ENCODE results near the gene TXNRD1. TPM values are rescaled to one million over a fixed set of nuclear protein-coding genes. Genes with fewer than 3 reads are reported as not detected.

Gene TXNRD1
- total and polyA plus RNA-seq, 2 of the 8 experiments (the other 6 are each of a cell fraction or from before 2014, with no cell fraction given), result 56.8 to 127 TPM

DNA sequence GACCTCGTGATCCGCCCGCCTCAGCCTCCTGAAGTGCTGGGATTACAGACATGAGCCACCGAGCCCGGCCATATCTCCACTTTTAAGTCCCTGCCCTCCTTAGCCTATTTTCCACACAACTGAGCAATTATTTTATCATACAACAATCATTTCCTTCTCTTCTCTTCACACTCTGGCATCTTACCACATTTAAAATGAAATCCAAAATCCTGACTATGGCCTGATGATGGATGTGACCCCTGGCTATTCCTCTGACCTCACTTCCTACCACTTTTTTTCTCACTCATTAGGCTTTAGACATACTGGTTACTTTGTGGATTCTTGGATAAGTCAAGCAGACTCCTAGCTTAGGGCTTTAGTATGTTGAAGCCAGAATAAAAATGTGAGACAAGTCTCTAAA, 66.1 kb downstream of the TXNRD1 start:
- Histone ChIP-seq H2BK12ac (ENCODE audit: low read depth, low read length) (no peak overlapping the region), H3K4me2 (ENCODE audit: insufficient read depth in 1 of 2, low read depth in 2 of 2, low read length in 2 of 2) (no peak overlapping the region), H3K56ac (replicated peaks; ENCODE audit: insufficient read length, low read depth, low read length) (no peak overlapping the region), H4K20me1 (replicated peaks in 1 of 2; ENCODE audit: control insufficient read depth in 1 of 2, insufficient read depth in 2 of 2, low read length in 2 of 2) (no peaks in the 10 kb centered on the region), H3K18ac (ENCODE audit: extremely low read depth, low read length) (no peak overlapping the region), H2BK15ac (ENCODE audit: low read length) (no peak overlapping the region), H3K14ac (ENCODE audit: insufficient read length) (no peak overlapping the region), H3K27ac (ENCODE audit: low read depth, low read length) (no peak overlapping the region), H4K8ac (ENCODE audit: extremely low read depth, insufficient read depth, low read length) (no peak overlapping the region), H3K36me3 (ENCODE audit: control insufficient read depth in 2 of 4, insufficient read depth in 4 of 4, low read length in 3 of 4) (no peaks in the 10 kb centered on the region), H3K23me2 (ENCODE audit: low read depth, low read length) (no peaks in the 10 kb centered on the region), H3K4ac (replicated peaks; ENCODE audit: insufficient read length, low read depth, low read length) (no peak overlapping the region), H3K79me1 (ENCODE audit: low read depth, low read length) (no peaks in the 10 kb centered on the region), H4K91ac (replicated peaks; ENCODE audit: insufficient read length, low read length) (no peak overlapping the region), H2BK5ac (ENCODE audit: low read depth, low read length) (no peak overlapping the region), H3K9ac (replicated peaks in 1 of 4; ENCODE audit: extremely low read depth in 1 of 4, low read depth in 3 of 4, low read length in 3 of 4) (no peak overlapping the region), H3K4me3 (ENCODE audit: extremely low read depth in 1 of 4, insufficient read depth in 2 of 4, low read depth in 3 of 4, low read length in 4 of 4) (no peak overlapping the region), H2BK120ac (replicated peaks; ENCODE audit: low read depth, low read length) (no peak overlapping the region), H3K27me3 (replicated peaks in 1 of 4; ENCODE audit: control insufficient read depth in 3 of 4, extremely low read depth in 1 of 4, insufficient read depth in 3 of 4, low read length in 3 of 4) (no peaks in the 10 kb centered on the region), H2AK5ac (ENCODE audit: low read depth, low read length) (no peak overlapping the region), H3K4me1 (replicated peaks in 1 of 4; ENCODE audit: control insufficient read depth in 3 of 4, insufficient read depth in 4 of 4, low read length in 3 of 4) (peaks cover 0 to 10% (median 4%) of the 10 kb centered on the region in 4 experiments; a peak in 6 of 7 replicates), H2AFZ (ENCODE audit: low read length) (no peak overlapping the region), H3K9me3 (ENCODE audit: insufficient read depth in 2 of 2, low read depth in 1 of 2, low read length in 1 of 2) (no peaks in the 10 kb centered on the region), H4K5ac (ENCODE audit: insufficient read length, low read depth, low read length) (no peak overlapping the region), H2BK20ac (ENCODE audit: low read length) (no peak overlapping the region), H3K23ac (ENCODE audit: insufficient read length) (no peak overlapping the region), H3K79me2 (ENCODE audit: control insufficient read depth in 1 of 2, insufficient read depth in 2 of 2, low read length in 2 of 2) (no peaks in the 10 kb centered on the region)
- ChIA-PET CTCF (ENCODE audit: partially characterized antibody) (no interaction called here), POLR2A (ENCODE audit: partially characterized antibody) (no interaction called here)
- DNase-seq (ENCODE audit: low read depth in 1 of 2, low spot score in 2 of 2) (no peak), FAIRE-seq (no peak)
- TF ChIP-seq, protein P1, sequence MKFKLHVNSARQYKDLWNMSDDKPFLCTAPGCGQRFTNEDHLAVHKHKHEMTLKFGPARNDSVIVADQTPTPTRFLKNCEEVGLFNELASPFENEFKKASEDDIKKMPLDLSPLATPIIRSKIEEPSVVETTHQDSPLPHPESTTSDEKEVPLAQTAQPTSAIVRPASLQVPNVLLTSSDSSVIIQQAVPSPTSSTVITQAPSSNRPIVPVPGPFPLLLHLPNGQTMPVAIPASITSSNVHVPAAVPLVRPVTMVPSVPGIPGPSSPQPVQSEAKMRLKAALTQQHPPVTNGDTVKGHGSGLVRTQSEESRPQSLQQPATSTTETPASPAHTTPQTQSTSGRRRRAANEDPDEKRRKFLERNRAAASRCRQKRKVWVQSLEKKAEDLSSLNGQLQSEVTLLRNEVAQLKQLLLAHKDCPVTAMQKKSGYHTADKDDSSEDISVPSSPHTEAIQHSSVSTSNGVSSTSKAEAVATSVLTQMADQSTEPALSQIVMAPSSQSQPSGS (IDR thresholded peaks at IDR 0.05; ENCODE audit: low read length), result no peak
- TF ChIP-seq TAF7 (optimal IDR thresholded peaks at IDR 0.05; ENCODE audit: borderline replicate concordance, low read depth, low read length) (no peak), SP1 (IDR thresholded peaks at IDR 0.05; ENCODE audit: low read depth, low read length) (no peak), RFX5 (IDR thresholded peaks at IDR 0.05; ENCODE audit: borderline replicate concordance, low read depth, low read length) (no peak), CHD2 (IDR thresholded peaks at IDR 0.05; ENCODE audit: low read length) (no peak), YY1 (IDR thresholded peaks at IDR 0.05; ENCODE audit: low read depth, low read length) (no peak), GABPA (IDR thresholded peaks at IDR 0.05; ENCODE audit: borderline replicate concordance, insufficient read depth, low read length) (no peak), JUN (IDR thresholded peaks at IDR 0.05; ENCODE audit: low read depth, low read length) (no peak)
- TF ChIP-seq, protein P2, sequence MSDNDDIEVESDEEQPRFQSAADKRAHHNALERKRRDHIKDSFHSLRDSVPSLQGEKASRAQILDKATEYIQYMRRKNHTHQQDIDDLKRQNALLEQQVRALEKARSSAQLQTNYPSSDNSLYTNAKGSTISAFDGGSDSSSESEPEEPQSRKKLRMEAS (IDR thresholded peaks at IDR 0.05), result no peak
- 91% methylated on average over 5 of the region's 5 CpGs; no CpG with 5 or more reads in 1 of the 2 experiments for WGBS, 2 experiments (ENCODE audit: extremely low coverage in 1 of 2, insufficient coverage in 1 of 2, insufficient read length in 1 of 2, insufficient replicate concordance in 2 of 2, low coverage in 1 of 2, low lambda C conversion rate in 2 of 2, missing lambda C conversion rate in 1 of 2)

All from H1 (cell line).